WI38 (cell line): ENCODE data around the gene TMEM151A.

Source experiments
- H3K4me3 ChIP-seq: 2 replicates; pipeline ENCODE4 v1.5.1; 2011; ENCODE audit warnings: low read depth, mild to moderate bottlenecking, control low read depth, low read length
- TF ChIP-seq, protein P1 (sequence below): IDR thresholded peaks from 2 replicates; pipeline ENCODE4 v1.5.1; 2012; ENCODE audit warnings: low read depth, mild to moderate bottlenecking, control low read depth, low read length

TMEM151A gene

DNA sequence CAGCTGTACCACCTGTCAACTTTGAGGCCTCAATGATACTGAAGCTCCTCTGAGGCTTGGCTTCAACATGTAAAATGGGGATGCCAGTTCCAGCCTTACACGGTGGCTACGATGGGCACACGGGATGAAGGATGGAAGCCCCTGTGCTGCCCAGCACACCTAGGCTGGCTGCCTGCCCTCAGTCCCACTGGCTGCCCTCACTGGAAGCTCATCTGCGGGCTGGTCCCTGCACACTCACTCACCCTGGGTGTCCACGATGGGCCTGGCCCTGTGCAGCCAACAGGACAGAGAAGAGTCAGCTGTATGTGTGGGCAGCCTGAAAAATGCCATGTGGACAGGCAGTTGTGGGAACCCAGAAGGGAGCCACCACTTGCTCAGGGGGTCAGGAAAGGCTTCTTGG is 5.0 kb upstream of the TMEM151A start:
- TF ChIP-seq, protein P1, sequence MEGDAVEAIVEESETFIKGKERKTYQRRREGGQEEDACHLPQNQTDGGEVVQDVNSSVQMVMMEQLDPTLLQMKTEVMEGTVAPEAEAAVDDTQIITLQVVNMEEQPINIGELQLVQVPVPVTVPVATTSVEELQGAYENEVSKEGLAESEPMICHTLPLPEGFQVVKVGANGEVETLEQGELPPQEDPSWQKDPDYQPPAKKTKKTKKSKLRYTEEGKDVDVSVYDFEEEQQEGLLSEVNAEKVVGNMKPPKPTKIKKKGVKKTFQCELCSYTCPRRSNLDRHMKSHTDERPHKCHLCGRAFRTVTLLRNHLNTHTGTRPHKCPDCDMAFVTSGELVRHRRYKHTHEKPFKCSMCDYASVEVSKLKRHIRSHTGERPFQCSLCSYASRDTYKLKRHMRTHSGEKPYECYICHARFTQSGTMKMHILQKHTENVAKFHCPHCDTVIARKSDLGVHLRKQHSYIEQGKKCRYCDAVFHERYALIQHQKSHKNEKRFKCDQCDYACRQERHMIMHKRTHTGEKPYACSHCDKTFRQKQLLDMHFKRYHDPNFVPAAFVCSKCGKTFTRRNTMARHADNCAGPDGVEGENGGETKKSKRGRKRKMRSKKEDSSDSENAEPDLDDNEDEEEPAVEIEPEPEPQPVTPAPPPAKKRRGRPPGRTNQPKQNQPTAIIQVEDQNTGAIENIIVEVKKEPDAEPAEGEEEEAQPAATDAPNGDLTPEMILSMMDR = no peak

DNA sequence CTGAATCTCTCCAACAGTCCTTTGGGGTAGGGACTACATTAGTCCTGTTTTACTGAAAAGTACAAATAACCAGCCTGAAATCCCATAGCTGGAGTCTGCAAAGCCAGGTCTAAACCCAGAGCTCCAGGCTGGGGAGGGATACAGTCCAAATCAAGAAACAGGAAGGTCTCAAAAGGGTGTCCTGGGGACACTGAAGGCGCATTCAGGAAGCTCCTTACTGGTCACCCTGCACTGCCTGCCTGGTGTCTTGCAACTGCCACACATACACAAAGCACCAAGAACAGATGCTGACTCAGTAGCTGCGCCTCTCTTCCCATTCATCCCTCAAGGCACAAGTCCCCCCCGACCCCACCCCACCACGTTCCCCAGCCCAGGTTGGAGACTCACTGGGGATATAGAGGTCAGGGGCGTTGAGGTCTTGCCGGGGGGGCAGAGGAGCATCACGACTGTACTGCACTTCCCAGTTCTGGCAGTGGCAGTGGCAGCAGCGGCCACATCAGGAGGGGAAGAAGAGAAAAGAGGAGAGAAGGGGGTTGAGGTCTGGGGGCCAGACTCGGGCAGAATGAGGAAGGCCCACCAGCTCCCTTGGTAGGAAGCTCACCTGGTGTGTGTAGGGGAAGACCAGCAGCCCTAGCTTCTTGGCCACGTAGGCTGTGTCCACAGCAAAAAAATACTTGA is 4.3 kb upstream of the TMEM151A start:
- peak overlapping the region; percentile 91 for H3K4me3 ChIP-seq
- TF ChIP-seq, protein P1 = no peak

More for the DNA sequence above, 5.0 kb upstream of the TMEM151A start:
- H3K4me3 ChIP-seq = no peak overlapping the region

DNA sequence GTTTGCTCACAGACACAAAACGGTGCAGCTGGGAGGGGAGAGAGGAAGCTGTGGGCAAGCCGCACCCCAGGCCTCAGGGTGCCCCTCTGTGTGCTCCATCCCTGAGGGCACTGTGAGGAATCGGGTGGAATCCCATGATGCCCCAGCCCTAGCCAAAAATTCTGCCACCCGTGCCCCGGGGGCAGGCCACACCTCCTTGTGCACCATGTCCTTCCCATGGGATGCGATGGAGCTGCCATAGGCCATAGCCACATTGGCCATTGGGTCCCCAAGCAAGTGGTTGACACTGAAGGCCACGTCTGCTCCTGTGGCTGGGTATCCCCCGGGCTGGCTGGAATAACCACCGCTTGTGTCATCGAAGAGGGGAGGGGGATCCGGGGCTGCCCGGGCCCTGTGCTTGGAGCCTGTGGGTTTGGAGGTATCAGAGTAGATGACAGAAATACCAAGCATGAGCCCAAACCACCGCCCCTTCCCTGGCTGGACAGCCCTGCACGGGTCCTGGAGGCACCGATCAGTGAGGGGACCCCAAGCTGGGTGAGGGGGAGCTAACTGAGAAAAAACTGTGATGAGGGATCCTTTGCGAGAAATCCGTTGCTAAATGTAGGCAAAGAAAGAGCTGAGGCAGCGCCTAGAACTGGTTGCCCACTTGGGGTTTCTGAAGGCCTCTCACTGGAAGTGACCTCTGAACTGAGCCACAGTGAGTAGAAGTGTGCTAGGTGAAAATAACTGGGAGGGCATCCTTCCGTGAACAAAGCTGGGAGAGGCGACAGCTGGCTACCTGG is 3.6 kb upstream of the TMEM151A start:
- peak overlapping the region; percentile 91 for H3K4me3 ChIP-seq
- TF ChIP-seq, protein P1 = no peak

DNA sequence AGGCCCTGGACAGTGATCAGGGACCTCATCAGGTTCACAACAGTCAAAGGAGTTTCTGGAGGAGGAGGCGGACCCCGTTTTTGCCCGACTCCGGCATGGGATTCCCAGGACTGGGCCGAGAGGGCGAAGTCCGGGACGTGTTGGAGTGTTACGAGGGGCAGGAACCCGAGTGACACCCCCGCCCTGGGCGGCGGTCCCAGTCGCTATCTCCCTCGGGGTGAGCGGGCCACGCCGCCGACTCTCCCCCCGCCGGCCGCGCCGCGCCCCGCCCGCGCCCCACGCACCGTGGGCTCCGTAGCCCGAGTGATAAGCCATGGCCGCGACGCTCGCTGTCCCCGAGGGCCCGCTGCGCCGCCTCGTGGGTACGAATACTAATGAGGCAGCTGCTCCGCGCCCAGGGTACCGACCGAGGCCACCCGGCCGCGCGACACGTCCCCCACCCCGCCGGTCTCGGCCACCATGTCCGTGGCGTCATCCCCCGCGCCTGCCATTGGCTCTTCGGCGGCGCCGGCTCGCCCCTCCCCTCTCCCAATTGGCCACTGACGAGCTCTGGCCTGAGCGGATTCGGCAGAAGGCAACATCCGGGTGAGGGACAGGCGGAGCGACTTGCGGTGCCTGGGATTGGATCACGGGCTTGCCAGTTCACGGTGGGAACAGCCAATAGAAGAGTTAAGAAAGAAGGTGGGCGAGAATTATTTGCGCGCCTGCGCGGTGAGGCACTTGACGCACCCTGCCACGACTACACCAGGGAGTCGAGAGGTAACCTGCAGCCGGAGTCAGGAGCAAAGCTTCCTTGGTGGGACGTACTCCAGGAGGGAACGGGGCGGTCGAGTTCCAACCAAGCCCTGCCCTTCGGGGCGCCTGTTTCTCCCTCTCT is 2.8 kb upstream of the TMEM151A start, which contains the start of gene YIF1A:
TSS of gene YIF1A (minus strand) at position 473 of the 877 bp plus-strand sequence. CDS start at position 315, 158 bp downstream.
- TF ChIP-seq, protein P1 = no peak
- peak within 1 kb of the TSS; percentile 91 for H3K4me3 ChIP-seq

DNA sequence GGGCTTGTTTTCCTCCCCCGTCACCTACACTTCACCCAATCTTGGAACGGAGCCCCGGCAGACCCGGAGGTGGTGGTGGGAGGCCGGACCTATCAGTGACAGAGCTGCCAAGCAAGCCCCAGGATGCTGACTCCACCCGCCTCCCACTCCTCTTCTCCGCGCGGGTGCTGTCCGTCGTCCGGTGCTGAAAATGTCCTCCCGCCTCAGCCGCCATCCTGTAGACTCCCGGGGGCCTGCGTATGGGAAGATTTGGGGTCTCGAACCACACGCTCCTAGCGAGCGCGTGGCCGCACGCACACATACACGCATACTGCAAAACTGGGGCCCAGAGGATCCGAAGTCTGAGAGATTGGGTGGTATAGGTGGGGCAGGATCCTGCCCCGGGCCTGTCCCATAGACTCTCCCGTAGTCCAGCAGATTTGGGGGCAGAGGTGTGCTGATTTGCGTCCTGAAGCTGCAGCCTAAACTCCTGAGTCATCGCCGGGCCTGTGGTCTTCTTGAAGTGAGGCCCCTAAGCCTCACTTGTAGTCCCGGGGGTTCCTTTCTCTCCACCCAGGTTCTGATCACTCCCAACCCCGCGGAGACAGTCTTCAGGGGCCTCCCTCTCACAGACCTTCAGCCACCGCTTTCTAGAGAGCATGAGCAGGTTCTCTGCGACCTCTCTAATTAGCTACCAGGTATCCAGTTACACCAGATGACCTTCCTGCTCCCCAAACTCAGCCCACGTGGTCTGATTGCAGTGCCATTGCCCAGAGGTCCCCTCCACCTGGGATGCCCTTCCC is 2.0 kb upstream of the TMEM151A start:
- TF ChIP-seq, protein P1 = no peak
- H3K4me3 ChIP-seq = peak overlapping the region; percentile 91

DNA sequence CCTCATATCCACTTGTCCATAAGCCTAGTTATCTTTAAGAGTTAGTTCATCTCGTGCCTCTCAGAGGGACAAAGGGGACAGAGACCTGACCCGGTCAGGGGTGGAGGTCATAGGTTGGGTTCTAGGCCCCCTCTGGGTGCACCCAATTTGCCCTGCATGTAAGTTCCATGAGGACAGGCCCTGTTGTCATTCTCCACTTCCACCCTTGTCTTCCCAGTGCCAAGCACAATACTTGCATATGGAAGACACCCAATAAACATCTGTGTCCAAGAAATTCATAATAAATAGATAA is 1.4 kb upstream of the TMEM151A start:
- TF ChIP-seq, protein P1 = no peak

More for the DNA sequence above, 1.4 kb upstream of the TMEM151A start:
- no peak overlapping the region; the same call in 1 of the 2 replicates for H3K4me3 ChIP-seq
